NCI-H460 (cell line): ENCODE data around the gene CNMD. TPM values are rescaled to one million over a fixed set of nuclear protein-coding genes. Genes with fewer than 3 reads are reported as not detected.

Experiments
- DNase-seq: peaks from one replicate; pipeline ENCODE4 v3.0.0-alpha.2; 2016; ENCODE audit warnings: low read depth; ENCODE audit errors: extremely low read depth
- polyA plus RNA-seq: library from polyadenylated mRNA; depleted of rRNA; stranded (reverse); fragments of >200 nt; gene quantifications from 2 replicates; pipeline ENCODE4 v1.2.3, GENCODE V29; 2014; cell fraction: nucleus; rRNA removed
- total RNA-seq: library from RNA; depleted of rRNA; stranded (reverse); fragments of >200 nt; shearing (Covaris generic); gene quantifications from 2 replicates; pipeline ENCODE4 v1.2.3, GENCODE V29; 2014; rRNA removed

The CNMD gene
- total RNA-seq, result not detected in 2 replicates
- polyA plus RNA-seq, result not detected in 2 replicates

- no peak for DNase-seq
These were observed at the start of gene CNMD for GRCh38 chr13:52739468-52740071. Gene CNMD (minus strand): TSS chr13:52739820. CDS start chr13:52739701, 119 bp downstream.

DNA sequence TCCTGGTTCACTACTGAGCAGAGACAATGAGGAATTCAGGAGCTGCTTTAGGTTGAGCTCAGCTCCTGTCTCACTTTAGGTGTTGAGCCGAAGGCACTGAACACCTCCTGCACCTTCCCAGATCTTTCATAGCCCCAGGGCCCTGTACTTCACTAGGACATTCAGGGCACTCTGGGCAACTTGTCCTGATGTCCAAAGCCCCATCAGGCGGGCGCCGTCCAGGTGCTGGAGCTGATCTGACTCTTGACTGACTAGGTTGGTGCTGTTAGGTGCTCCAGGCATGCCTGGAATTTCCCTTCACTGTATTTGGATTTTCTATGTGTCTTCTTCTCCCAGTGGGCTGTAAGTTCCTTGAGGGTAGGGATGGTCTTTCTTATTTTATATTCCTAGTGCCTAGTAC is 48.4 kb upstream of the CNMD start:
- no peak for DNase-seq

DNA sequence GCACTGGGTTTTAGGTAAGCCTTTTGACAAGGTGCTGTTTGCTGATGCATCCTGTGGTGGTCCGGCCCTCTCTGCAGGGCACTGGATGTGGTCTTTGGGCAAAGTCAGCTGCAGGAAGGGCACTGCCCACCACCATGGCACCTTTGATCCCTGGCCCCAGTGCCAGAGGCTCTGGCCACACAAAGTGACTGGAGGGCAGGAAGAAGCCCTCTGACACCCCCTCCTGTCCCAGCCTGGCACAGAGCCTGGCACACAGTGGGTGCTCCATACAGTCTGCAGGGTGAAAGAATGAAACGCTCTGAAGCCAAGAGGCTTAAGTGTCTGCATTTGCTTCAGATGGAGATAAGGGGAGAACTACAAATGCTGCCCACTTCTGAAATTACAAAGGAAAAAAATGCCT is 47.6 kb upstream of the CNMD start:
- no peak for DNase-seq

DNA sequence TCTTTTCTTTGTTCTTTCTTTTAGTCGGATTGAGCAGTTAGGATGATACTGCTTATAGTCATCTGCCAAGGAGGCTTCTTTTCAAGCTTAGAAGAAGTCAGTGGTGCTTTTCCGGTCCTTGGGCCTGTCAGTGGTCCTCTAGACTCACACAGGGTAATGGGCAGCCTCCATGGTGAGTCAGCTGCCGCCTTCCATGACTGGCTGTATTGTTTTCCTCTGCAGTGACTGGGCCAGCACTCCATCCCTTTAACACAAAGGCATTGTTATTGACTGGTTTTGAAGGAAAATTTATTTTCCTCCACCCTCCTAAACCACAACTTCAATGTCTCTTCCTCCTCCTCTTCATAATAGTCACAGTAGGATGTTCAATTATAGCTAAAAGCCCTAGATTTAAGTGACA is 47.1 kb upstream of the CNMD start:
- DNase-seq, result no peak

DNA sequence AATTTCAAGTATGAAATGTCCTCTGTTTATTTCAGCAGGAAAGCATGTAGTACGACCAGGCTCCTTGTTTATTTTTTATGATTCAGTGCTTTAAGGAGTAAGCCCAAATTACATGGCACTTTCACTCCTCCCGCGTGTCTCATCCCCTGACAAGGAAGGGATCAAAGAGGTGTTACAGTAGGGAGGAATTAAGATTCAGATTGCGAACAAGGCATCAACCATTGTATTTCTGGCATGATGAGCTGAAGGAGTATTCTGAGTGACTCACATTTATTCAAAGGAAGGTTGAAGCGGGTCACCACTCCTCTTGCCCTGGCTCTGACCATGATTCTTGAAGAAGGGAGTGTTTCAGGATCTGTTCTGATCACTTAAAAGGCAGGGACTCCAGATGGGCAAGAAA is 46.1 kb upstream of the CNMD start:
- DNase-seq, result no peak

GRCh38 chr13:52784591-52785340 is 45.1 kb upstream of the CNMD start:
- no peak for DNase-seq

GRCh38 chr13:52783943-52784342 is 44.3 kb upstream of the CNMD start:
- no peak for DNase-seq

DNA sequence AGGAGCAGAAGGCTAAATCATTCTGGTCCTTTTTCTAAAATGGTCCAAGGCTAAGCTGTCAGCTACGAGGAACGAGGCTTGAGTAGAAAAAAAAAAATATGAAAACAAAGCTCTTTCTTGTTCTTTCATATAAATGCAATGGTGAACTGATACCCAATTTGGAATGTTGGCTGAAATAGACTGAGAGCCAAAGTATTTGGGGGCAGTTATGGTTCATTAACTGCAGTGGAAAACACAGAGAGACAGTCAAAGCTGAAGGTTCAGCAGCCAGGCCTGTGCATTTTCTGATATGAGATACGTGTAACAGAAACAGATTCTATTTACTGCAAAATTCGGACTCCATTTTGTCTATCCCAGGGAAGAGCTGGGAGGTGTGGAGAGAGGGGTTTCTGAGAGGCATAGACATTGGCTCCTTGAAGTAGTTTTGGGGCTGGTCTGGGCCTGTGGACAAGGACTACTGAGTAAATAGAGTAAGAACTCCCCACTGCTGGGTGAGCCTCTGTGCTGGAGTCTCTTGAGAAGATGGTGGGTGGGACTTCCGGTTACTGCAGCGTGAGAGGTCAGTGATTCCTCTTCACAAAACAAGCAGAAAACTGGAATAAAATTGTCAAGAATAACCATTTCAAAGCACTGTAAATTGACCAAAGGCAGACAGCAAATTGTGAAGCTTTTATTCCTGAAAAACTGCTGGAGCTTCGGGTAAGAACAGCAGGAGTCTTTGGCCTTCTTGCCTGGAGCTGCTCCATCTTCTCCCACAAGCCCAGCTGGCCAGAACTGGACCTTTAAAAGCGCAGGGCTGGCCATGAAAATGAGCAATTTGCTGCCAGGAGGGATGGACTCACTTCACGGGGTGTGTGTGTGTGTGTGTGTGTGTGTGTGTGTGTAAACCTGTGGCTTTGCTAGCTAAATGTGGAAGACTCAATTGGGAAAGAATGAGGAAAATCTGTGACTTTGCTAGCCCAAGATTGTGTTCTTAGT is 43.1 kb upstream of the CNMD start:
- DNase-seq, result no peak

- DNase-seq, result no peak
These were observed 41.0 kb upstream of the CNMD start for GRCh38 chr13:52780611-52781010.

DNA sequence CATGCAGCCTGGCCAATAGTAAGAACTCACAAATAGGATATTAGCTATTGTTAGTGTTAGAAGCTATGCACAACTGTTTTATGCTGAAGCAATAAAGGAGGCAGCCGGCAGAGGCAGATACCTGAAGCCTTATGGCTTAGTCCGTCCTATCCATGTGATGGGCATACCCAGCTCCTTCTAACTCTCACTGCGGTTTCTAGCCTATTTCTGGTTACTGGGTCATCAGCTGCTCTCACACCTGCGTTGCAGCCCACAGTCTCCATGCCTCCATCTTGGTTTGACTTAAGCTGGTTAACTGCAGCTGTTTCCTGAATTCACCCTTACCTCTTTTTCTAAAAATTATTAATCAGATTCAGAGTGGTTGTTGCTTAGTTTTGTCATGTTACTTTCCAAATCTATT is 40.5 kb upstream of the CNMD start:
- no peak for DNase-seq

DNA sequence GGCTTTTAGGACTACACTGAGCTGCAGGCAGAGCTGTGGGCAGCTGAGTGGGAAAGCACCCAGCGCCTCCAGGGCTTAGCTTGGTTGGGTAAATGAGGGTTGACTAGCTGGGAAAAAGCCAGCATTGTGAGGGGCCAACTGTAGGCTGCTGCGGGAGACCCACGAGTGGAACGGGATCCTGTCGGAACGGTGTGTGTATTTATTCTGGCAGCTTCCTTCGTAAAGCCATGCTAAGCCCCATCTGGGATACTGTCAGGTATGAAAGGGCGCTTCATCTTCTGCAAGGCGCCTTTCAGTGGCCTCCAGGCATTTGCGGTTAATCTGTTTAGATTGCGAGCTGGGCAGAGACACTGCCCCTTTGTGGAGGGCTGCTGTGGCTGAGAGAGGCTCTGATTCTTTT is 39.5 kb upstream of the CNMD start:
- no peak for DNase-seq

DNA sequence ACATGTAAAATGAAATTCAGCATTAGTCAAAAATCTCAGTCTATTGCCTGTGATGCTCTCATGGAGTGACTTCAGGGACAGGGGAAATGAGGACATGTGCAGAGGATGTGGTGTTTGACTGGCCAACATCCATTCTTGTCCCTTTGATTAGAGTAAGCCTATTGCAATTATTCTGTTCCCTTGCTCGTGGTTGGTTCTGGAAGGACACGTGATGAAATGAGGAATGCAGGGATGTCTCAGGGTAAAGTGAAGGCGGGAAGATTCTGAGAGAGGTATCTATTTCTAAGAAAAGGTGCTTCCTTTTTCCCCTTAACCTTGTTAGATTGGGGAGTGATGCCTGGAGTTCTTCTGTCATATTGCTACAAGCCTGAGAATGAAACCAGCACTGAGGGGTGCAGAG is 37.1 kb upstream of the CNMD start:
- DNase-seq, result no peak

DNA sequence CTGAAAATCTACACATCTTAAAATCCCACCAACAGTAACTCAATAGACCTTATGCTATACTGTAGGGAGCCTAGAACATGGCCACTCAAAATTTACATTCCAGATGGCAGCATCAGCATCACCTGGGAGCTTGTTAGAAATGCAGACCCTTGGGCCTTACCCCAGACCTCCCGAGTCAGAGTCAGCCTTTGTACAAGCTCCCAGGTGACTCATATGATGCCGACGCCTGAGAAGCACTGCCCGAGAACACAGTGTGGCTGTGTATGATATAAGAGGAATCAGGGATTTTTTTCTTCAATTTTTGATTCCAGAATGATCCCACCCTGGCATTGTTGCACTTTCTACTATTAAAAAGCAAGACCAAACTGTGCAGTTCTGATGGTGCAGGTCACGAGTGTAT is 35.9 kb upstream of the CNMD start:
- DNase-seq, result no peak

- DNase-seq, result no peak
These were observed 28.4 kb upstream of the CNMD start for GRCh38 chr13:52767949-52768516.

- no peak for DNase-seq
These were observed 26.2 kb upstream of the CNMD start for GRCh38 chr13:52765611-52766390.

DNA sequence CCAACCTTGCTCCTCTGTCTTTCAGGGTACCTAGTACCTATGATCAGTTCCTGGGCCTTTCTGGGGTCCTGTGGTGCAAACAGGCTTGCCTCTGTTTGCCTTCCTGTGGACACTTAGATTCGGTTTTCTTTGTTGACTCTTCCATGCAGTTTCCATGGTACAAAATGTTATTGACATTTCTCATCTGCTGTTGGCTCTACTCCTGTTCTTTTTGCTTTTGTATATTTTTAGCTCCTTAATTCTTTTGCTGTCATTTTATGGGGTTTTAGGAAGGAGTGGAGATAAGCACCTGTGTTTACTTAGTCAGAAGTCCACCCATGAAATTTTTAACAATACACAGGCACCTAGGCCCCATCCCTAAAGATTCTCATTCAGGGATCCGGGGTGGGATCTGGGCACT is 20.5 kb upstream of the CNMD start:
- no peak for DNase-seq

GRCh38 chr13:52758114-52758513 is 18.5 kb upstream of the CNMD start:
- no peak for DNase-seq

- DNase-seq, result no peak
These were observed 11.6 kb upstream of the CNMD start for GRCh38 chr13:52751196-52751595.

DNA sequence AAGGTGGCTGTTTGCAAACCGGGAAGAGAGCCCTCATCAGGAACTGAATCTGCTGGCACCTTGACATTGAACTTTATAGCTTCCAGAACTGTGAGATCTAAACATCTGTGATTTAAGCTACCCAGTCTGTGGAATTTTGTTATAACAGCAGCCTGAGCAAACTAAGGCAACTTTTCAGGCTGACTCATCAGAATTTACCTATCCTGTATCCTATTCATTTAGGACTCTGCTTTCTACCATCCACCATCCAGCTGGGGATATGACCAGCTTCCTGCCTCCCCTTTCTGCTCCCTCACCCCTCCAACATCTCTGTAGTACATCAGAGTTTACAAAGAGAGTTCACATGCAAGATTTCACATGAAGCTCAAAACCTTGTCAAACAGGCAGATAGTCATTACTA is 11.1 kb upstream of the CNMD start:
- no peak for DNase-seq

DNA sequence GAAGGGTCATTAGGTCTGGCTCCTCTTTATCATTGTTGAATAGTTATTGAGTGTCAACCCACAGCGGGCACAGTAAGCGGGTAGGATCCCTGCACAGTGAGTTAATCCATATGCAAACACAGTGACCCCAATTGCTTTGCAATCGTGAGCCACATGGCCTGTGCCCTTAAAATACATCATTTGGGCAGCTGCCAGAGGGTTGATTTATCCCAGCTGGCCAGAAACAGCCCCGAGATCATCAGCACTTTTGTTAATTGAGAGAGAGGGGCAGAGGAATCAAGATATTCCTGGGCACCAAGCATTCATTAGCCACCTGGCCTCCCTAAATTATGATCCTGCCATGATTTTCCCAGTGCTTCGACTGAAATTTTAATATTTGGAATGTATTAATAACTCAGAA is 9.8 kb upstream of the CNMD start:
- DNase-seq, result no peak
